HEK293 (cell line): ENCODE measurements around the gene KIF1A.

Experiments used
- CTCF ChIA-PET: fragments of 350-600 bp; formaldehyde crosslinking; extraction: SDS; loops from one replicate; lab custom pipeline; 2021; ENCODE audit warnings: antibody characterized with exemption; lab: Yijun Ruan, JAX
- POLR2A ChIA-PET: fragments of 300-600 bp; formaldehyde crosslinking; extraction: SDS; loops from one replicate; lab custom pipeline; 2020; ENCODE audit warnings: antibody characterized with exemption, inconsistent platforms; lab: Yijun Ruan, JAX
- H3K27ac ChIP-seq: fragments of 200-500 bp; sonication (Bioruptor generic); 2 replicates; pipeline ENCODE4 v1.5.1; 2014; ENCODE audit warnings: low read depth, low read length, control low read depth, inconsistent platforms; ENCODE audit errors: extremely low read depth
- H3K36me3 ChIP-seq, 2 experiments: fragments of 200-500 bp in 1 of 2; sonication (Bioruptor generic) in 1 of 2; 1 replicate in 1 of 2; 2 replicates in 1 of 2; pipeline ENCODE4 v1.5.1; 2014 to 2017; ENCODE audit warnings: inconsistent platforms in 2 of 2, low read length in 2 of 2; ENCODE audit not compliant: control insufficient read depth in 2 of 2, insufficient read depth in 1 of 2
- H3K4me1 ChIP-seq: fragments of 200-500 bp; sonication (Bioruptor generic); 2 replicates; pipeline ENCODE4 v1.5.1; 2014; ENCODE audit warnings: mild to moderate bottlenecking, low read length, inconsistent platforms; ENCODE audit not compliant: control insufficient read depth, insufficient read depth
- H3K4me3 ChIP-seq: 2 replicates; pipeline ENCODE4 v1.5.1; 2011; ENCODE audit warnings: low read depth, mild to moderate bottlenecking, control low read depth, low read length, moderate library complexity
- H3K9me3 ChIP-seq: fragments of 200-500 bp; sonication (Bioruptor generic); 2 replicates; pipeline ENCODE4 v1.5.1; 2014; ENCODE audit warnings: low read depth, low read length, inconsistent platforms; ENCODE audit not compliant: control insufficient read depth, insufficient read depth
- EGR2 ChIP-seq: fragments of 450-650 bp; formaldehyde crosslinking; IDR thresholded peaks from 2 replicates; pipeline ENCODE4 v1.5.1; 2016; ENCODE audit warnings: low read depth, missing biosample characterization, missing genetic modification characterization
- KLF9 ChIP-seq: fragments of 450-650 bp; formaldehyde crosslinking; IDR thresholded peaks from 2 replicates; pipeline ENCODE4 v1.5.1; 2016; ENCODE audit warnings: missing biosample characterization, missing genetic modification characterization, low read depth
- PRDM10 ChIP-seq: fragments of 450-650 bp; formaldehyde crosslinking; IDR thresholded peaks from 2 replicates; pipeline ENCODE4 v1.5.1; 2016; ENCODE audit warnings: missing biosample characterization, missing genetic modification characterization
- PRDM2 ChIP-seq: fragments of 450-650 bp; formaldehyde crosslinking; IDR thresholded peaks from 2 replicates; pipeline ENCODE4 v1.5.1; 2016; ENCODE audit warnings: missing biosample characterization, missing genetic modification characterization, borderline replicate concordance
- SCRT1 ChIP-seq: fragments of 450-650 bp; formaldehyde crosslinking; IDR thresholded peaks from 2 replicates; pipeline ENCODE4 v1.5.1; 2016; ENCODE audit warnings: missing biosample characterization, missing genetic modification characterization, borderline replicate concordance
- SP3 ChIP-seq: fragments of 450-650 bp; formaldehyde crosslinking; IDR thresholded peaks from 2 replicates; pipeline ENCODE4 v1.5.1; 2016; ENCODE audit warnings: missing biosample characterization, missing genetic modification characterization
- TCF7L2 ChIP-seq: IDR thresholded peaks from 2 replicates; pipeline ENCODE4 v1.6.1; 2011; ENCODE audit warnings: low read depth, mild to moderate bottlenecking, inconsistent platforms, low read length, moderate library complexity, borderline replicate concordance
- ZBTB11 ChIP-seq: fragments of 450-650 bp; formaldehyde crosslinking; conservative IDR thresholded peaks from 2 replicates; pipeline ENCODE4 v1.5.1; 2016; ENCODE audit warnings: low read depth, missing biosample characterization, missing genetic modification characterization
- ZFP37 ChIP-seq: fragments of 450-650 bp; formaldehyde crosslinking; IDR thresholded peaks from 2 replicates; pipeline ENCODE4 v1.5.1; 2016; ENCODE audit warnings: missing biosample characterization, missing genetic modification characterization
- ZNF2 ChIP-seq: fragments of 450-650 bp; formaldehyde crosslinking; IDR thresholded peaks from 2 replicates; pipeline ENCODE4 v1.5.1; 2016; ENCODE audit warnings: missing biosample characterization, missing genetic modification characterization
- ZNF292 ChIP-seq: fragments of 450-650 bp; formaldehyde crosslinking; IDR thresholded peaks from 2 replicates; pipeline ENCODE4 v1.5.1; 2016; ENCODE audit warnings: low read depth, missing biosample characterization, missing genetic modification characterization, borderline replicate concordance
- ZNF416 ChIP-seq: fragments of 450-650 bp; formaldehyde crosslinking; IDR thresholded peaks from 2 replicates; pipeline ENCODE4 v1.5.1; 2016; ENCODE audit warnings: missing biosample characterization, missing genetic modification characterization
- ZNF426 ChIP-seq: fragments of 450-650 bp; formaldehyde crosslinking; IDR thresholded peaks from 2 replicates; pipeline ENCODE4 v1.5.1; 2017; ENCODE audit warnings: missing biosample characterization, missing genetic modification characterization, mild to moderate bottlenecking, inconsistent platforms, moderate library complexity
- ZNF530 ChIP-seq: fragments of 450-650 bp; formaldehyde crosslinking; IDR thresholded peaks from 2 replicates; pipeline ENCODE4 v1.5.1; 2016; ENCODE audit warnings: low read depth, missing biosample characterization, missing genetic modification characterization
- ZNF560 ChIP-seq: fragments of 450-650 bp; formaldehyde crosslinking; IDR thresholded peaks from 2 replicates; pipeline ENCODE4 v1.5.1; 2017; ENCODE audit warnings: missing biosample characterization, missing genetic modification characterization, borderline replicate concordance
- ZNF571 ChIP-seq: fragments of 450-650 bp; formaldehyde crosslinking; IDR thresholded peaks from 2 replicates; pipeline ENCODE4 v1.5.0; 2017; ENCODE audit warnings: missing biosample characterization, missing genetic modification characterization
- ZNF658 ChIP-seq: fragments of 450-650 bp; formaldehyde crosslinking; IDR thresholded peaks from 2 replicates; pipeline ENCODE4; 2016; ENCODE audit warnings: missing biosample characterization, missing genetic modification characterization
- ZNF660 ChIP-seq: fragments of 450-650 bp; IDR thresholded peaks from 2 replicates; pipeline ENCODE4 v1.5.1; 2018; ENCODE audit warnings: missing biosample characterization, mild to moderate bottlenecking, missing genetic modification characterization
- ZNF768 ChIP-seq: fragments of 450-650 bp; formaldehyde crosslinking; IDR thresholded peaks from 2 replicates; pipeline ENCODE4 v1.5.1; 2018; ENCODE audit warnings: missing biosample characterization, mild to moderate bottlenecking, missing genetic modification characterization
- ZNF777 ChIP-seq: fragments of 450-650 bp; formaldehyde crosslinking; IDR thresholded peaks from 2 replicates; pipeline ENCODE4 v1.5.1; 2017; ENCODE audit warnings: missing biosample characterization, missing genetic modification characterization, borderline replicate concordance
- TF ChIP-seq, protein P1 (sequence below): fragments of 450-650 bp; formaldehyde crosslinking; IDR thresholded peaks from 2 replicates; pipeline ENCODE4 v1.5.1; 2016; ENCODE audit warnings: missing biosample characterization, missing genetic modification characterization

Gene KIF1A

DNA sequence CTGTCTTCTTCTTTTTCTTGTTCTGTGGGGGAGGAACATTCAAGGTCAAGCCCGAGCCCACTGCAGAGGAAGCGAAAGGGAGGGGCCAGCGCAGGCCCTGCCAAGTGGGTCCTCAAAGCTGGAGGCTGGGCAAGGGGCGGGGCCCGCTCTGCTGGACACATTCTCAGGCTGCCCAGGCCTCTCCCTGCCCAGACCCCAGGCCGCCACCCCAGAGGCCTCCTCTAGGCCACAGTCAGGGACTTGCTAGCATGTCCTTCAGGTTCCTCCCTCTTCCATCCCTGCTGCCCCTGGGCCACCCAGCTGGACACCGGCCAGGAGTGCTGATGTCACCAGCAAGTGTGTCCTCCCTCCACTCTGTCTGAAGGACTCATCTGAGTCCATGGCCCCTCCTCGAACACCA lies 44.1 kb downstream of the KIF1A start:
- ChIA-PET CTCF (interaction anchor here (0.7 kb wide), 1 partner anchor 53 kb away, joined by 3 read pairs; no protein-coding TSS in a partner anchor), POLR2A (no interaction called here)
- peaks cover 0 to 37% of the 10 kb centered on the region in 2 experiments; a peak in 2 of 3 replicates for H3K36me3 ChIP-seq
- no peak overlapping the region for H3K4me3 ChIP-seq
- H3K4me1 ChIP-seq, result no peaks in the 10 kb centered on the region
- H3K27ac ChIP-seq, result no peak overlapping the region
- no peaks in the 10 kb centered on the region for H3K9me3 ChIP-seq
- TF ChIP-seq, protein P1, sequence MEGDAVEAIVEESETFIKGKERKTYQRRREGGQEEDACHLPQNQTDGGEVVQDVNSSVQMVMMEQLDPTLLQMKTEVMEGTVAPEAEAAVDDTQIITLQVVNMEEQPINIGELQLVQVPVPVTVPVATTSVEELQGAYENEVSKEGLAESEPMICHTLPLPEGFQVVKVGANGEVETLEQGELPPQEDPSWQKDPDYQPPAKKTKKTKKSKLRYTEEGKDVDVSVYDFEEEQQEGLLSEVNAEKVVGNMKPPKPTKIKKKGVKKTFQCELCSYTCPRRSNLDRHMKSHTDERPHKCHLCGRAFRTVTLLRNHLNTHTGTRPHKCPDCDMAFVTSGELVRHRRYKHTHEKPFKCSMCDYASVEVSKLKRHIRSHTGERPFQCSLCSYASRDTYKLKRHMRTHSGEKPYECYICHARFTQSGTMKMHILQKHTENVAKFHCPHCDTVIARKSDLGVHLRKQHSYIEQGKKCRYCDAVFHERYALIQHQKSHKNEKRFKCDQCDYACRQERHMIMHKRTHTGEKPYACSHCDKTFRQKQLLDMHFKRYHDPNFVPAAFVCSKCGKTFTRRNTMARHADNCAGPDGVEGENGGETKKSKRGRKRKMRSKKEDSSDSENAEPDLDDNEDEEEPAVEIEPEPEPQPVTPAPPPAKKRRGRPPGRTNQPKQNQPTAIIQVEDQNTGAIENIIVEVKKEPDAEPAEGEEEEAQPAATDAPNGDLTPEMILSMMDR (tag by site-specific recombination), result no peak
- TF ChIP-seq ZNF777 (tag by site-specific recombination) (no peak), ZFP37 (tag by site-specific recombination) (no peak), ZNF560 (no peak), ZNF660 (no peak), TCF7L2 (no peak), ZNF530 (tag by site-specific recombination) (no peak)

DNA sequence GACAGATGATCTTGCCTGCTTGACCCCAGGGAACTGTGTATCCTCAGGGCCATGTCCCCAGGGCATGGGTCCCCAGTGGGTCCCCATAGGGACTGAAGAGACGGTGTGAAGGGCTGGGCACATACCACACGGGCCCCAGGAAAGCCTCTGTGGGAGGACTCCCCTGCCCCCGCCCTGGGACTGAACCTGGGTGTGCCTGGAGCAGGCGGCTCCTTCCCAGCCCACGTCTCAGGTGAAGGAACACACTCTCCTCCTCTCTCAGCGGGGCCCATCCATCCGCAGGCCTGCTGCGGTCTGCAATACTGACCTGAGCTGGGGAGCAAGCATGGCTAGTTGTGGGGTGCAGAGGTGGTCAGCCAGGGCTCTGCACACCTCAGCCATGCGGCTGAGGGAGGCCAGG lies 45.2 kb downstream of the KIF1A start:
- CTCF ChIA-PET, result no interaction called here
- POLR2A ChIA-PET, result no interaction called here
- TF ChIP-seq ZNF426 (tag by site-specific recombination), result no peak
- no peak for TF ChIP-seq ZNF571 (tag by site-specific recombination)
- TF ChIP-seq ZNF292, result no peak
- no peak for TF ChIP-seq EGR2 (tag by site-specific recombination)
- TF ChIP-seq ZNF658 (tag by site-specific recombination), result no peak
- no peak for TF ChIP-seq ZNF768 (tag by site-specific recombination)
- no peak for TF ChIP-seq SCRT1 (tag by site-specific recombination)
- no peak for TF ChIP-seq KLF9 (tag by site-specific recombination)
- no peak for TF ChIP-seq ZNF2
- TF ChIP-seq PRDM2 (tag by site-specific recombination), result no peak
- no peak for TF ChIP-seq SP3
- TF ChIP-seq ZBTB11 (tag by site-specific recombination), result no peak
- no peak for TF ChIP-seq ZNF416 (tag by site-specific recombination)
- no peak for TF ChIP-seq PRDM10 (tag by site-specific recombination)

More for the DNA sequence above, 45.2 kb downstream of the KIF1A start:
- peaks cover 0 to 48% of the 10 kb centered on the region in 2 experiments; a peak in 2 of 3 replicates for H3K36me3 ChIP-seq
- H3K27ac ChIP-seq, result no peak overlapping the region
- H3K9me3 ChIP-seq, result no peaks in the 10 kb centered on the region
- H3K4me1 ChIP-seq, result no peaks in the 10 kb centered on the region
- H3K4me3 ChIP-seq, result no peak overlapping the region
